ENCODE measurements around the gene ADAMTSL3.

Gene ADAMTSL3

GRCh38 chr15:83898361-83898760, 244.4 kb downstream of the ADAMTSL3 start:
- Histone ChIP-seq H3K4me3 (ENCODE audit: low read length, poor library complexity, severe bottlenecking) (no peak overlapping the region), H3K79me2 (ENCODE audit: insufficient read depth, low read length) (no peaks in the 10 kb centered on the region), H3K4me1 (ENCODE audit: insufficient read depth, low read length, poor library complexity, severe bottlenecking) (no peaks in the 10 kb centered on the region), H3K9me2 (replicated peaks; ENCODE audit: low read depth, low read length) (no peaks in the 10 kb centered on the region), H2AFZ (ENCODE audit: low read length) (no peak overlapping the region), H3K9ac (ENCODE audit: low read depth, low read length, poor library complexity, severe bottlenecking) (no peak overlapping the region), H3K9me3 (ENCODE audit: insufficient read depth, low read depth, low read length) (no peaks in the 10 kb centered on the region), H3K36me3 (ENCODE audit: insufficient read depth, low read length) (no peaks in the 10 kb centered on the region), H3F3A (ENCODE audit: low read depth) (no peaks in the 10 kb centered on the region), H4K20me1 (ENCODE audit: insufficient read depth, low read length, poor library complexity, severe bottlenecking) (no peaks in the 10 kb centered on the region), H3K4me2 (ENCODE audit: low read depth, low read length, poor library complexity, severe bottlenecking) (no peak overlapping the region), H3K27me3 (ENCODE audit: insufficient read depth, low read length, poor library complexity, severe bottlenecking) (no peaks in the 10 kb centered on the region)
- no peak for TF ChIP-seq EZH2phosphoT487 (IDR thresholded peaks at IDR 0.05; ENCODE audit: borderline replicate concordance)
- TF ChIP-seq CTCF (conservative IDR thresholded peaks at IDR 0.05; ENCODE audit: low read length) = no peak

- Histone ChIP-seq H3K9me2 (replicated peaks; ENCODE audit: low read depth, low read length) (no peaks in the 10 kb centered on the region), H3F3A (ENCODE audit: low read depth) (no peaks in the 10 kb centered on the region), H3K36me3 (ENCODE audit: insufficient read depth, low read length) (no peaks in the 10 kb centered on the region), H3K4me1 (ENCODE audit: insufficient read depth, low read length, poor library complexity, severe bottlenecking) (no peaks in the 10 kb centered on the region), H3K4me3 (ENCODE audit: low read length, poor library complexity, severe bottlenecking) (no peak overlapping the region), H3K27me3 (ENCODE audit: insufficient read depth, low read length, poor library complexity, severe bottlenecking) (no peaks in the 10 kb centered on the region), H3K4me2 (ENCODE audit: low read depth, low read length, poor library complexity, severe bottlenecking) (no peak overlapping the region), H3K9ac (ENCODE audit: low read depth, low read length, poor library complexity, severe bottlenecking) (no peak overlapping the region), H4K20me1 (ENCODE audit: insufficient read depth, low read length, poor library complexity, severe bottlenecking) (no peaks in the 10 kb centered on the region), H3K79me2 (ENCODE audit: insufficient read depth, low read length) (no peaks in the 10 kb centered on the region), H3K9me3 (ENCODE audit: insufficient read depth, low read depth, low read length) (no peaks in the 10 kb centered on the region), H2AFZ (ENCODE audit: low read length) (no peak overlapping the region)
- TF ChIP-seq CTCF (conservative IDR thresholded peaks at IDR 0.05; ENCODE audit: low read length) = no peak
- TF ChIP-seq EZH2phosphoT487 (IDR thresholded peaks at IDR 0.05; ENCODE audit: borderline replicate concordance) = no peak
Observed at GRCh38 chr15:83899670-83900069, 245.7 kb downstream of the ADAMTSL3 start.

GRCh38 chr15:83904107-83905040, 250.5 kb downstream of the ADAMTSL3 start:
- Histone ChIP-seq H3F3A (ENCODE audit: low read depth) (no peaks in the 10 kb centered on the region), H3K4me3 (ENCODE audit: low read length, poor library complexity, severe bottlenecking) (no peak overlapping the region), H2AFZ (ENCODE audit: low read length) (no peak overlapping the region), H3K9ac (ENCODE audit: low read depth, low read length, poor library complexity, severe bottlenecking) (no peak overlapping the region), H3K4me1 (ENCODE audit: insufficient read depth, low read length, poor library complexity, severe bottlenecking) (no peaks in the 10 kb centered on the region), H3K36me3 (ENCODE audit: insufficient read depth, low read length) (no peaks in the 10 kb centered on the region), H3K9me3 (ENCODE audit: insufficient read depth, low read depth, low read length) (no peaks in the 10 kb centered on the region), H3K9me2 (replicated peaks; ENCODE audit: low read depth, low read length) (no peaks in the 10 kb centered on the region), H4K20me1 (ENCODE audit: insufficient read depth, low read length, poor library complexity, severe bottlenecking) (no peaks in the 10 kb centered on the region), H3K27me3 (ENCODE audit: insufficient read depth, low read length, poor library complexity, severe bottlenecking) (no peaks in the 10 kb centered on the region), H3K4me2 (ENCODE audit: low read depth, low read length, poor library complexity, severe bottlenecking) (no peak overlapping the region), H3K79me2 (ENCODE audit: insufficient read depth, low read length) (no peaks in the 10 kb centered on the region)
- no peak for TF ChIP-seq EZH2phosphoT487 (IDR thresholded peaks at IDR 0.05; ENCODE audit: borderline replicate concordance)
- no peak for TF ChIP-seq CTCF (conservative IDR thresholded peaks at IDR 0.05; ENCODE audit: low read length)
